Activated naive CD4-positive, alpha-beta T cell treated with anti-CD3 and anti-CD28 coated beads for 36 hours (primary cell): ENCODE results near the gene KCNQ1. TPM values are rescaled to one million over a fixed set of nuclear protein-coding genes. Genes with fewer than 3 reads are reported as not detected.

Source experiments
- CTCF ChIA-PET: fragments of 350-600 bp; sonication (Branson Sonifier 250); formaldehyde crosslinking; loops from one replicate; lab custom pipeline; 2021; ENCODE audit warnings: antibody characterized with exemption; lab: Charles Lee
- DNase-seq: peaks from one replicate; pipeline ENCODE4 v3.0.0-alpha.2; 2020
- H3K27ac Mint-ChIP-seq: one replicate; pipeline ENCODE4 v1.8.0; 2021; ENCODE audit warnings: mild to moderate bottlenecking, mixed read lengths
- H3K27me3 Mint-ChIP-seq: one replicate; pipeline ENCODE4 v1.8.0; 2021; ENCODE audit warnings: low read depth, mixed read lengths
- H3K36me3 Mint-ChIP-seq: one replicate; pipeline ENCODE4 v1.8.0; 2021; ENCODE audit warnings: low read depth, mixed read lengths
- H3K4me1 Mint-ChIP-seq: one replicate; pipeline ENCODE4 v1.8.0; 2021; ENCODE audit warnings: low read depth, mixed read lengths
- H3K4me3 Mint-ChIP-seq: one replicate; pipeline ENCODE4 v1.8.0; 2021; ENCODE audit warnings: mild to moderate bottlenecking, moderate library complexity, mixed read lengths
- H3K9me3 Mint-ChIP-seq: one replicate; pipeline ENCODE4 v1.8.0; 2021; ENCODE audit warnings: mixed read lengths
- intact Hi-C: fragments of 100-400 bp; cut with micrococcal nuclease; formaldehyde crosslinking; loops from one replicate; pipeline ENCODE4 v1.15.1; 2023
- total RNA-seq, 2 experiments: library from RNA; stranded (reverse); gene quantifications; one replicate each; pipeline ENCODE4 v1.2.3, GENCODE V29; 2021

The KCNQ1 gene
- total RNA-seq, 2 experiments from 2014 or later = 10.6 to 10.8 TPM

DNA sequence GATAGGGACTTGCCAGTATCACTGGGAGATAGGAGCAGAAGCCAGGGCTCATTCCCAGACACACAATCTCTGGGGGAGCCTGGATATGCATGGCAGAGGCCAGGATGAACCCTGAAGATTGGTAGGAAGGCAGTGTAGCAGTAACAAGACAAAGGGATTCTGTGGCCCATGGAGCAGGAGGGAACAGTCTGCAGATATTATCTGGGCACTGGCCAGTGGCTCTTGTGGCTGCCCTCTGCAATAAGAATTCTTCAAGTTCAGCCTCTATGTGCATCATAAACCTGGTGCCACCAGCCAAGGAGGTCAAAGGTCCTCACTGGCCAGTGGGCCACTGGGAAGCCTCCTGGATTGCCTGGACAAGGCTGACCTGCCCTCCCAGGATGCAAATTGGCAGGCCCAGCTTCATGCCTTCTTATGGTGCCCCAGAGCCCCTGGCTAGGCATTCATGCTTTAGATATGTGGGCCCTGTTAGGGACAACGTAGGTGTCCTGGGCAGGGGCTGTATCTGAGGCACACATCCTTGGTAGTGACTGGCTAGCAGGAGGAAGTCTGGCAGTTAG lies 225.8 kb downstream of the KCNQ1 start:
- Mint-ChIP-seq H3K9me3 (no peaks in the 10 kb centered on the region), H3K4me1 (no peaks in the 10 kb centered on the region), H3K36me3 (no peaks in the 10 kb centered on the region), H3K27ac (no peak overlapping the region), H3K4me3 (no peak overlapping the region), H3K27me3 (no peaks in the 10 kb centered on the region)
- CTCF ChIA-PET = no interaction called here
- intact Hi-C loops = no loop called here
- DNase-seq = peak; percentile 0

- Mint-ChIP-seq H3K9me3 (no peaks in the 10 kb centered on the region), H3K36me3 (no peaks in the 10 kb centered on the region), H3K4me3 (no peak overlapping the region), H3K27ac (no peak overlapping the region), H3K27me3 (no peaks in the 10 kb centered on the region), H3K4me1 (no peaks in the 10 kb centered on the region)
- DNase-seq = no peak
- intact Hi-C loops = no loop called here
- CTCF ChIA-PET = interaction anchor here (0.5 kb wide), 1 partner anchor 1928 kb away, joined by 3 read pairs; no protein-coding TSS in a partner anchor
These were observed 226.9 kb downstream of the KCNQ1 start for GRCh38 chr11:2671748-2672147.

DNA sequence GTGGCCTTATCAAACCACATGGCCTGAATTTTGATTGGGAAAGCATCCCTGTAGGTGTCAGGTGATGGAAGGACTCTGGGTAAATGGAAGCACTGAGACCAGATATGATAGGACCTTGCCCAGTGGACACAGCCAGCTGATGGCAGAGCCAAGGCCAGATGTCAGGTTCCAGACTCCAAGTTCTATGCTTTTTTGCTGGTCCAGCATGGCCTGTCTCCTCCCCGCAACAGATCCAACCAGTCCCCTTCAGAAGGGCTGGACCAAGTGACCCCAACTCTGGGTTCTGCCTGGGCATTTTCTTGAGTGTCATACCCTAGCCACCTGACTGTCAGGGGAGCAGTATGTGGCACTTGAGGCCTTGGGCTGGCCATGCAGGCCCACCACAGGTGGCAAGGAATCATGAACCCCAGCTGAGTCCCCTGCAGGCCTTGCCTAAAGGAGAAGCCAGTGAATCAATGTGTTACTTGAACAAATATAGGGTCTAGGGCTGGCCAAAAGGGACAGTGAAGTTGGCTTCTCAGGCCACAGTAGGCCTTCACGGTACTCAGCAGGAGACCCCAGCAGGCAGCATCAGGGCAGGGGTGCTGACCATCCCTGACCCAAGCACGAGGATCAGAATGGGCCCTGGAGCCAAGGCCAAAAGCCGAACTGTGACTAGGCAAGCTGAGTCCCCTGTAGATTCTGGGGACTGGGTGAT lies 227.9 kb downstream of the KCNQ1 start:
- Mint-ChIP-seq H3K27ac (no peak overlapping the region), H3K36me3 (no peaks in the 10 kb centered on the region)
- intact Hi-C loops = no loop called here

GRCh38 chr11:2673250-2673610 lies 228.4 kb downstream of the KCNQ1 start:
- CTCF ChIA-PET = no interaction called here

More for the DNA sequence above, 227.9 kb downstream of the KCNQ1 start:
- H3K4me1 Mint-ChIP-seq = no peaks in the 10 kb centered on the region
- H3K4me3 Mint-ChIP-seq = no peak overlapping the region
- CTCF ChIA-PET = no interaction called here
- H3K9me3 Mint-ChIP-seq = no peaks in the 10 kb centered on the region
- no peaks in the 10 kb centered on the region for H3K27me3 Mint-ChIP-seq
- peak; percentile 1 for DNase-seq

GRCh38 chr11:2673871-2674471 lies 229.2 kb downstream of the KCNQ1 start:
- Mint-ChIP-seq H3K27ac (no peak overlapping the region), H3K4me1 (no peaks in the 10 kb centered on the region), H3K27me3 (no peaks in the 10 kb centered on the region), H3K4me3 (no peak overlapping the region), H3K36me3 (no peaks in the 10 kb centered on the region), H3K9me3 (no peaks in the 10 kb centered on the region)
- intact Hi-C loops = no loop called here
- CTCF ChIA-PET = no interaction called here
- no peak for DNase-seq

More at GRCh38 chr11:2673250-2673610, 228.4 kb downstream of the KCNQ1 start:
- no peak for DNase-seq
- Mint-ChIP-seq H3K27me3 (no peaks in the 10 kb centered on the region), H3K9me3 (no peaks in the 10 kb centered on the region), H3K27ac (no peak overlapping the region), H3K36me3 (no peaks in the 10 kb centered on the region), H3K4me3 (no peak overlapping the region), H3K4me1 (no peaks in the 10 kb centered on the region)
- intact Hi-C loops = no loop called here

- intact Hi-C loops = no loop called here
- Mint-ChIP-seq H3K9me3 (no peaks in the 10 kb centered on the region), H3K27me3 (no peaks in the 10 kb centered on the region), H3K4me3 (no peak overlapping the region), H3K27ac (no peak overlapping the region), H3K4me1 (peaks cover 4% of the 10 kb centered on the region), H3K36me3 (no peaks in the 10 kb centered on the region)
- CTCF ChIA-PET = no interaction called here
- peak; percentile 0 for DNase-seq
These were observed 229.9 kb downstream of the KCNQ1 start for GRCh38 chr11:2674658-2675131.

DNA sequence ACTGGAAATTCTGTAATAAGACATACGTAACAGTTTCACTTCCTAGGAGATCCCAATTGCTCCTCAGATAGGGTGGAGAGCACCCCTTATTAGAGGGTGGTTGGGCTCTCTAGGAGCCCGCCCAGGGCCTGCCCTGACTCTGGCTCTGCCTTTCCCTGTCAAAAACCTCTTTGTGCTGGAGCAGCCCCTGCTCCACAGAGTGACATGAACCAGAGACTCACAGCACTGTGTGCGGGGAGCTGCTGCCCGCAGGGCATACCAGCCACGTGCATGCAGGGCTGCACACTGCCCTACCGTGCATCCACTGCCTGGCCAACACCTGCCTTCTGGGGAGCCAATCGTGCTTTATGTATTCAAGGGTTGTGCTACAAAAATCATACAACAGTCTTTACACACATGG lies 230.7 kb downstream of the KCNQ1 start:
- no peak for DNase-seq
- no peaks in the 10 kb centered on the region for H3K27me3 Mint-ChIP-seq
- no peaks in the 10 kb centered on the region for H3K36me3 Mint-ChIP-seq
- intact Hi-C loops = no loop called here
- H3K4me1 Mint-ChIP-seq = peaks cover 4% of the 10 kb centered on the region
- CTCF ChIA-PET = no interaction called here
- H3K27ac Mint-ChIP-seq = no peak overlapping the region
- no peak overlapping the region for H3K4me3 Mint-ChIP-seq
- H3K9me3 Mint-ChIP-seq = no peaks in the 10 kb centered on the region

GRCh38 chr11:2677127-2677526 lies 232.3 kb downstream of the KCNQ1 start:
- no peak for DNase-seq
- no peak overlapping the region for H3K27ac Mint-ChIP-seq
- no peaks in the 10 kb centered on the region for H3K9me3 Mint-ChIP-seq
- H3K27me3 Mint-ChIP-seq = no peaks in the 10 kb centered on the region
- intact Hi-C loops = no loop called here
- peaks cover 7% of the 10 kb centered on the region for H3K4me1 Mint-ChIP-seq
- no peaks in the 10 kb centered on the region for H3K36me3 Mint-ChIP-seq
- no peak overlapping the region for H3K4me3 Mint-ChIP-seq
- CTCF ChIA-PET = no interaction called here

GRCh38 chr11:2678396-2678795 lies 233.6 kb downstream of the KCNQ1 start:
- no peak overlapping the region for H3K4me3 Mint-ChIP-seq
- CTCF ChIA-PET = no interaction called here
- no peak for DNase-seq
- H3K27me3 Mint-ChIP-seq = no peaks in the 10 kb centered on the region
- intact Hi-C loops = no loop called here
- no peaks in the 10 kb centered on the region for H3K9me3 Mint-ChIP-seq
- no peaks in the 10 kb centered on the region for H3K36me3 Mint-ChIP-seq
- H3K27ac Mint-ChIP-seq = no peak overlapping the region
- H3K4me1 Mint-ChIP-seq = peaks cover 7% of the 10 kb centered on the region

GRCh38 chr11:2679011-2679676 lies 234.3 kb downstream of the KCNQ1 start:
- intact Hi-C loops = no loop called here
- Mint-ChIP-seq H3K4me1 (peaks cover 7% of the 10 kb centered on the region), H3K4me3 (no peak overlapping the region), H3K27ac (no peak overlapping the region), H3K27me3 (no peaks in the 10 kb centered on the region), H3K36me3 (no peaks in the 10 kb centered on the region), H3K9me3 (no peaks in the 10 kb centered on the region)
- CTCF ChIA-PET = no interaction called here
- DNase-seq = peak; percentile 2

DNA sequence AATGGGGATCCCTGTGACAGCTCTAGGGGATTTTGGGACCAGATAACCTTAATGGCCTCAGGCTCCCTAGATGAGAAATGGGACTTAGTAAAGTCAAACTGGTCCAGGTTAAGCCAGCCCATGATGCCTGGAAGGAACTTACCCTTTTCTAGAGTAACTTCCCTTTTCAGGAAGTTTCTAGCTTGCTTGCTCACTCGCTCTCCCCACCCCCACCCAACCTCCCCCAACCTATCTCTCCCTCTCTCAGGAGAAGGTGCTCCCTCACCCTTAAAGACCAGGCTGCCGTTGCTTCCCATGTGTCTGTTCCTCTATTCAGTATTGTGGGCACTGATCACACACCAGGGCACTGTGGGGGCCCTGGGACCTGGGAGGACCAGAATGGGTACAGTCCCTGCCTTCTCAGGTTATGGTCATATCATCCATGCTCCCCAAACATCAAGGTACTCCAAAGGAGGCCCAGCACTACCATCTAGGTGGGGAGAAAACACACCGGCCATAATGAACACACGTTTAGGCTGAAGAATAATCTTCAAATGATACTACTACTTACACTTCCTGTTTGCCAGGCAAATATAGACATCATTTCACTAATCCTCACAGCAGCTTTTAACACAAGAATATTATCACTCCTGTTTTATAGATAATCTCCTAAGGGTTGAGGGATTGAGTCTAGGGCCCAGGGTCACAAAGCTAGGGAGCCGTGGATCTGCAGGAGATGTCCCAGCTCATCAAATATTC lies 236.8 kb downstream of the KCNQ1 start:
- H3K27ac Mint-ChIP-seq = no peak overlapping the region

DNA sequence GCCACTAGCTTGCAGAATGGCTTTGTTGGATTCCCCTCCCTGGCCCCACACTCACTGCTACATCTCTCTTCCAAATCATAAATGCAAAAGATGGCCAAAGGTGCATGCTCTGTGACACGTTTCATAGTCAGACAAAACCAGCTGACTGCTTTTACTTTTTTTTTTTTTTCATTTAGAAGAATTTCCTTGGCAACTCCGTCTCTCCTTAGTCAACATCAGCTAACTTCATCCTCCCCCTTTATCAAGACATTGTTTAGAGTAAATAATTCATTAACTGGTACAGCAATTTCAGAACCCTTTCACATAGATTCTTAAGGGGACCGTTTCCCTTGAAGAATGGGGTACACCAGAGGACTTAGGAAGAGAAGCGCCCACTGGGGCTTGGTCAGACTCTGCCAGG lies 239.0 kb downstream of the KCNQ1 start:
- Mint-ChIP-seq H3K4me3 (no peak overlapping the region), H3K4me1 (peaks cover 7% of the 10 kb centered on the region), H3K27me3 (no peaks in the 10 kb centered on the region), H3K36me3 (no peaks in the 10 kb centered on the region), H3K27ac (peak overlapping the region; percentile 12), H3K9me3 (no peaks in the 10 kb centered on the region)
- intact Hi-C loops = no loop called here
- CTCF ChIA-PET = interaction anchor here (1.2 kb wide), 1 partner anchor 11 kb away, joined by 5 read pairs; no protein-coding TSS in a partner anchor
- no peak for DNase-seq

More for the DNA sequence above, 236.8 kb downstream of the KCNQ1 start:
- Mint-ChIP-seq H3K4me1 (peaks cover 7% of the 10 kb centered on the region), H3K4me3 (no peak overlapping the region), H3K27me3 (no peaks in the 10 kb centered on the region), H3K9me3 (no peaks in the 10 kb centered on the region), H3K36me3 (no peaks in the 10 kb centered on the region)
- CTCF ChIA-PET = no interaction called here
- DNase-seq = peak; percentile 2
- intact Hi-C loops = no loop called here
